Measurements from ENCODE around the gene P4HA2.

- TF ChIP-seq, protein P1, sequence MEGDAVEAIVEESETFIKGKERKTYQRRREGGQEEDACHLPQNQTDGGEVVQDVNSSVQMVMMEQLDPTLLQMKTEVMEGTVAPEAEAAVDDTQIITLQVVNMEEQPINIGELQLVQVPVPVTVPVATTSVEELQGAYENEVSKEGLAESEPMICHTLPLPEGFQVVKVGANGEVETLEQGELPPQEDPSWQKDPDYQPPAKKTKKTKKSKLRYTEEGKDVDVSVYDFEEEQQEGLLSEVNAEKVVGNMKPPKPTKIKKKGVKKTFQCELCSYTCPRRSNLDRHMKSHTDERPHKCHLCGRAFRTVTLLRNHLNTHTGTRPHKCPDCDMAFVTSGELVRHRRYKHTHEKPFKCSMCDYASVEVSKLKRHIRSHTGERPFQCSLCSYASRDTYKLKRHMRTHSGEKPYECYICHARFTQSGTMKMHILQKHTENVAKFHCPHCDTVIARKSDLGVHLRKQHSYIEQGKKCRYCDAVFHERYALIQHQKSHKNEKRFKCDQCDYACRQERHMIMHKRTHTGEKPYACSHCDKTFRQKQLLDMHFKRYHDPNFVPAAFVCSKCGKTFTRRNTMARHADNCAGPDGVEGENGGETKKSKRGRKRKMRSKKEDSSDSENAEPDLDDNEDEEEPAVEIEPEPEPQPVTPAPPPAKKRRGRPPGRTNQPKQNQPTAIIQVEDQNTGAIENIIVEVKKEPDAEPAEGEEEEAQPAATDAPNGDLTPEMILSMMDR (IDR thresholded peaks at IDR 0.05), result no peak
- no peak for TF ChIP-seq POLR2A (IDR thresholded peaks at IDR 0.05)
These were observed 7.0 kb upstream of the P4HA2 start for GRCh38 chr5:132234684-132235062.
